WTC11 (cell line): ENCODE data around the gene RNF17. TPM values are rescaled to one million over a fixed set of nuclear protein-coding genes. Genes with fewer than 3 reads are reported as not detected.

Experiments used
- ATAC-seq: fragments of 200-7000 bp; cut with Tn5 transposase; 2 replicates; pipeline ENCODE4 v1.10.0; 2021; ENCODE audit warnings: mild to moderate bottlenecking, moderate library complexity
- CTCF ChIA-PET: fragments of 300-600 bp; sonication (Branson Sonifier 250); formaldehyde crosslinking; loops from one replicate; lab custom pipeline; 2021; ENCODE audit warnings: antibody characterized with exemption; lab: Charles Lee
- POLR2A ChIA-PET: fragments of 350-600 bp; sonication (Branson Sonifier 250); formaldehyde crosslinking; loops from one replicate; lab custom pipeline; 2021; ENCODE audit warnings: antibody characterized with exemption; lab: Charles Lee
- DNase-seq: peaks from one replicate; pipeline ENCODE4 v3.0.0; 2021; ENCODE audit warnings: low spot score
- H3K27ac Mint-ChIP-seq: 2 replicates; pipeline ENCODE4 v1.8.0; 2021; ENCODE audit warnings: mixed read lengths
- H3K27me3 Mint-ChIP-seq: 2 replicates; pipeline ENCODE4 v1.8.0; 2021; ENCODE audit warnings: low read depth, mild to moderate bottlenecking, moderate library complexity, mixed read lengths
- H3K36me3 Mint-ChIP-seq: 2 replicates; pipeline ENCODE4 v1.8.0; 2021; ENCODE audit warnings: mixed read lengths
- H3K4me1 Mint-ChIP-seq: 2 replicates; pipeline ENCODE4 v1.8.0; 2022; ENCODE audit warnings: mixed read lengths
- H3K4me3 Mint-ChIP-seq: 2 replicates; pipeline ENCODE4 v1.8.0; 2021; ENCODE audit warnings: mild to moderate bottlenecking, moderate library complexity, mixed read lengths
- H3K9me3 Mint-ChIP-seq: 2 replicates; pipeline ENCODE4 v1.8.0; 2021; ENCODE audit warnings: mixed read lengths
- ATF1 ChIP-seq: sonication (generic); formaldehyde crosslinking; IDR thresholded peaks from 2 replicates; pipeline ENCODE4 v1.8.1; 2023; ENCODE audit warnings: mild to moderate bottlenecking, moderate library complexity, missing genetic modification reagents
- CREB1 ChIP-seq: sonication (generic); formaldehyde crosslinking; IDR thresholded peaks from 2 replicates; pipeline ENCODE4 v1.8.0; 2023; ENCODE audit warnings: mild to moderate bottlenecking, missing genetic modification reagents
- EMX1 ChIP-seq: fragments of 250-450 bp; sonication (Bioruptor Pico); IDR thresholded peaks from 2 replicates; pipeline ENCODE4 v1.8.0; 2021; ENCODE audit warnings: mild to moderate bottlenecking
- FOXP1 ChIP-seq: sonication (generic); formaldehyde crosslinking; IDR thresholded peaks from 2 replicates; pipeline ENCODE4 v1.8.0; 2022; ENCODE audit warnings: missing genetic modification reagents, mild to moderate bottlenecking, moderate library complexity, borderline replicate concordance
- MXD4 ChIP-seq: fragments of 250-450 bp; sonication (Bioruptor Pico); IDR thresholded peaks from 2 replicates; pipeline ENCODE4 v1.8.0; 2021; ENCODE audit warnings: mild to moderate bottlenecking, moderate library complexity, borderline replicate concordance
- NFYB ChIP-seq: sonication (generic); formaldehyde crosslinking; conservative IDR thresholded peaks from 2 replicates; pipeline ENCODE4 v1.8.0; 2022; ENCODE audit warnings: low read depth, missing genetic modification reagents
- TCF7 ChIP-seq: sonication (generic); formaldehyde crosslinking; IDR thresholded peaks from 2 replicates; pipeline ENCODE4 v1.8.0; 2022; ENCODE audit warnings: mild to moderate bottlenecking, low read depth, missing genetic modification reagents, moderate library complexity
- ZNF219 ChIP-seq: sonication (generic); formaldehyde crosslinking; IDR thresholded peaks from 2 replicates; pipeline ENCODE4 v1.8.0; 2023; ENCODE audit warnings: missing genetic modification reagents, mild to moderate bottlenecking, borderline replicate concordance
- ZNF232 ChIP-seq: sonication (generic); formaldehyde crosslinking; IDR thresholded peaks from 2 replicates; pipeline ENCODE4 v1.8.0; 2022; ENCODE audit warnings: mild to moderate bottlenecking, missing genetic modification reagents
- ZNF263 ChIP-seq: sonication (generic); formaldehyde crosslinking; IDR thresholded peaks from 2 replicates; pipeline ENCODE4 v1.8.1; 2022; ENCODE audit warnings: low read depth, mild to moderate bottlenecking, moderate library complexity, missing genetic modification reagents
- ZNF317 ChIP-seq: sonication (generic); formaldehyde crosslinking; IDR thresholded peaks from 2 replicates; pipeline ENCODE4 v1.8.1; 2023; ENCODE audit warnings: low read depth, mild to moderate bottlenecking, moderate library complexity, missing genetic modification reagents, borderline replicate concordance
- total RNA-seq: library from RNA; stranded (reverse); gene quantifications from 3 replicates; pipeline ENCODE4 v1.2.3, GENCODE V29; 2021
- TF ChIP-seq, protein P1 (sequence below): sonication (generic); formaldehyde crosslinking; IDR thresholded peaks from 2 replicates; pipeline ENCODE4 v1.8.0; 2022; ENCODE audit warnings: mild to moderate bottlenecking, missing genetic modification reagents
- TF ChIP-seq, protein P2 (sequence below): sonication (generic); formaldehyde crosslinking; IDR thresholded peaks from 2 replicates; pipeline ENCODE4 v1.8.0; 2023; ENCODE audit warnings: missing genetic modification reagents
- TF ChIP-seq, protein P3 (sequence below): sonication (generic); formaldehyde crosslinking; IDR thresholded peaks from 2 replicates; pipeline ENCODE4 v1.8.1; 2023; ENCODE audit warnings: mild to moderate bottlenecking, missing genetic modification reagents, moderate library complexity
- TF ChIP-seq, protein P4 (sequence below): sonication (generic); formaldehyde crosslinking; IDR thresholded peaks from 2 replicates; pipeline ENCODE4 v1.8.0; 2022; ENCODE audit warnings: missing genetic modification reagents
- TF ChIP-seq, protein P5 (sequence below): sonication (generic); formaldehyde crosslinking; IDR thresholded peaks from 2 replicates; pipeline ENCODE4 v1.8.1; 2023; ENCODE audit warnings: mild to moderate bottlenecking, missing genetic modification reagents
- TF ChIP-seq, protein P6 (sequence below): fragments of 250-450 bp; sonication (Bioruptor Pico); IDR thresholded peaks from 2 replicates; pipeline ENCODE4 v1.9.0; 2021; ENCODE audit warnings: mild to moderate bottlenecking
- TF ChIP-seq, protein P7 (sequence below): sonication (generic); formaldehyde crosslinking; IDR thresholded peaks from 2 replicates; pipeline ENCODE4 v1.8.0; 2022; ENCODE audit warnings: mild to moderate bottlenecking, missing genetic modification reagents
- TF ChIP-seq, protein P8 (sequence below): sonication (generic); formaldehyde crosslinking; IDR thresholded peaks from 2 replicates; pipeline ENCODE4 v1.8.1; 2022; ENCODE audit warnings: low read depth, mild to moderate bottlenecking, moderate library complexity, missing genetic modification reagents, borderline replicate concordance

Gene RNF17
- total RNA-seq, 1 experiment from 2014 or later: not detected

DNA sequence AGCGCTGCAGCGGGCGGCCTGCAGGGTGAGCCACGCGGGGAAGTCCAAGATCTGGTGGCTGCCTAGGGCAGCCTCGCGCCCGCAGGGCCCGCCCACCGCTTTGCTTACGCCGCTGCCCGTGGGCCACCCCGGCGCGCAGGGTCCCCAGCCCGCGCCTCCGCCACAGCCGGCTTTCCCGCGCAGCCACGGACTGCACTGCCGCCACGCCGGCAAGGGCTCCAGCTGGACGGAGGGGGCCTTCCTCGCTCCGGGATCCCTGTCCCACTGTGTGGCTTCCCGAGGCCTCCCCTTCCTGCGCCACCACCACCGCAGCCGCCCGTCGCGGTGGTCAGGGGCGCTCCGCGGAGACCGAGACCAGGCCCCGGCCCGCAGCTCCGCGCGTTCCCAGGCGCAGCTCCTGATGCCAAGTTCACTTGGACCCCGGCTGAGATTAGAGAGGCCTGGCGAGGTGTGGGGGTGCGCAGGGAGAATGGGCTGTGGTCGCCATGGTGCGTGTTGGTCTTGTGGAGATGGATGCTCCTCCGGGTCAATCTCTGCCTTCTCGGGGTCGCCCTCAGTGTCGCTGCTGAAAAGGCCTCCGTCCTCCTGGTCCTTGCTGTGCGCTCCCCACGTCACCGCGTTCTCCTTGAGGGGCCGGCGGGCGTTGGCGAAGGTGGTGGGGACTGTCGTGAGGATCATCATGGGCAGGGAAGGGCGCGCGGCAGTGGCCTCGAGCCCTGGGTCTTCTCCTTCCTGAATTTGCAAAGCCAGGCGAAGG is 17.9 kb upstream of the RNF17 start:
- Mint-ChIP-seq H3K27ac (no peak overlapping the region), H3K27me3 (peaks cover 85% of the 10 kb centered on the region), H3K9me3 (no peaks in the 10 kb centered on the region), H3K4me1 (peaks cover 20% of the 10 kb centered on the region), H3K36me3 (no peaks in the 10 kb centered on the region), H3K4me3 (peak overlapping the region; percentile 74)
- ATAC-seq: peak; percentile 16
- TF ChIP-seq FOXP1 (CRISPR knock-in tag): 0 out of 2 replicates have a peak, but pooled peaks have one; percentile 30
- 0 out of 2 replicates have a peak, but pooled peaks have one; percentile 49 for TF ChIP-seq TCF7 (CRISPR knock-in tag)
- 0 out of 2 replicates have a peak, but pooled peaks have one; percentile 20 for TF ChIP-seq NFYB (CRISPR knock-in tag)
- 0 out of 2 replicates have a peak, but pooled peaks have one; percentile 70 for TF ChIP-seq ZNF232 (CRISPR knock-in tag)
- 0 out of 2 replicates have a peak, but pooled peaks have one; percentile 34 for TF ChIP-seq ZNF317 (CRISPR knock-in tag)
- TF ChIP-seq CREB1 (CRISPR knock-in tag): no peak
- TF ChIP-seq, protein P1, sequence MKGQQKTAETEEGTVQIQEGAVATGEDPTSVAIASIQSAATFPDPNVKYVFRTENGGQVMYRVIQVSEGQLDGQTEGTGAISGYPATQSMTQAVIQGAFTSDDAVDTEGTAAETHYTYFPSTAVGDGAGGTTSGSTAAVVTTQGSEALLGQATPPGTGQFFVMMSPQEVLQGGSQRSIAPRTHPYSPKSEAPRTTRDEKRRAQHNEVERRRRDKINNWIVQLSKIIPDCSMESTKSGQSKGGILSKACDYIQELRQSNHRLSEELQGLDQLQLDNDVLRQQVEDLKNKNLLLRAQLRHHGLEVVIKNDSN (CRISPR knock-in tag): no peak
- peak; percentile 32 for DNase-seq
- ChIA-PET POLR2A (no interaction called here), CTCF (interaction anchor here (0.7 to 1.0 kb wide), 3 partner anchors 16 to 239 kb away, joined by 3 to 7 read pairs (median 3); no protein-coding TSS in a partner anchor)

DNA sequence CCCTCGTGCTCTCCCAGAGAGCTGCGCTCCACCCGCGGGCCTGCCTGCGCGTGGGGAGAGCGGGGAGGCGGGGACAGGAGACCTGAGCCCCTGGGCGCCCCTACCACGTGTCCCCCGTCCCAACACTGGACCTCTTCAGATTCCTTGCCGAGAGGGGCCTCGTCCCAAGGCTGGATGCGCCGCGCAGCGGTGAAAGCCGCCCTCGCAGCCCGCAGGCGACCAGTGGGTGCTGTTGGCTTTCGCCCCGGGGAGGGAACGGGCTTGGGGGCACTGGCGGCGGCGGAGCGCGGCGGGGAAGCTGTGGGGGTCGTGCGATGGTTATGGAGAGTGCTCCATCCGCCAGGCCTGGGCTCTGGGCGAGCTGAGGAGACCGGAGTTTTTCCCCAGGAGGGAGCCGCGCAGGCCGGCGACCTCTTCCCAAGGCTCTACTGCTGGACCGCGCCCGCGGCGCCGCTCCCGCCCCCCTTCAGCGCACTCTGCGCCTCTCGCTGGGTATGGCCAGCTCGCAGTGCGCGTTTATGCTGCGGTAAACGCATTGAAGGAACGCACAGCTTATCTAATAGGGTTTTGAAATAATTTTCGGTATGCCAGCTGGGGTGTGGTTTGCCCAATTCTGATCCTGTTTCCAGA is 17.2 kb upstream of the RNF17 start:
- no peaks in the 10 kb centered on the region for H3K36me3 Mint-ChIP-seq
- POLR2A ChIA-PET: no interaction called here
- TF ChIP-seq NFYB (CRISPR knock-in tag) (no peak), ATF1 (CRISPR knock-in tag) (no peak), ZNF263 (CRISPR knock-in tag) (0 out of 2 replicates have a peak, but pooled peaks have one; percentile 52), ZNF317 (CRISPR knock-in tag) (no peak), ZNF219 (CRISPR knock-in tag) (no peak), FOXP1 (CRISPR knock-in tag) (0 out of 2 replicates have a peak, but pooled peaks have one; percentile 5), EMX1 (CRISPR knock-in tag) (no peak), MXD4 (CRISPR knock-in tag) (no peak)
- TF ChIP-seq, protein P2, sequence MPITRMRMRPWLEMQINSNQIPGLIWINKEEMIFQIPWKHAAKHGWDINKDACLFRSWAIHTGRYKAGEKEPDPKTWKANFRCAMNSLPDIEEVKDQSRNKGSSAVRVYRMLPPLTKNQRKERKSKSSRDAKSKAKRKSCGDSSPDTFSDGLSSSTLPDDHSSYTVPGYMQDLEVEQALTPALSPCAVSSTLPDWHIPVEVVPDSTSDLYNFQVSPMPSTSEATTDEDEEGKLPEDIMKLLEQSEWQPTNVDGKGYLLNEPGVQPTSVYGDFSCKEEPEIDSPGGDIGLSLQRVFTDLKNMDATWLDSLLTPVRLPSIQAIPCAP: no peak
- TF ChIP-seq, protein P3, sequence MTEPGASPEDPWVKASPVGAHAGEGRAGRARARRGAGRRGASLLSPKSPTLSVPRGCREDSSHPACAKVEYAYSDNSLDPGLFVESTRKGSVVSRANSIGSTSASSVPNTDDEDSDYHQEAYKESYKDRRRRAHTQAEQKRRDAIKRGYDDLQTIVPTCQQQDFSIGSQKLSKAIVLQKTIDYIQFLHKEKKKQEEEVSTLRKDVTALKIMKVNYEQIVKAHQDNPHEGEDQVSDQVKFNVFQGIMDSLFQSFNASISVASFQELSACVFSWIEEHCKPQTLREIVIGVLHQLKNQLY (CRISPR knock-in tag): no peak
- TF ChIP-seq, protein P4, sequence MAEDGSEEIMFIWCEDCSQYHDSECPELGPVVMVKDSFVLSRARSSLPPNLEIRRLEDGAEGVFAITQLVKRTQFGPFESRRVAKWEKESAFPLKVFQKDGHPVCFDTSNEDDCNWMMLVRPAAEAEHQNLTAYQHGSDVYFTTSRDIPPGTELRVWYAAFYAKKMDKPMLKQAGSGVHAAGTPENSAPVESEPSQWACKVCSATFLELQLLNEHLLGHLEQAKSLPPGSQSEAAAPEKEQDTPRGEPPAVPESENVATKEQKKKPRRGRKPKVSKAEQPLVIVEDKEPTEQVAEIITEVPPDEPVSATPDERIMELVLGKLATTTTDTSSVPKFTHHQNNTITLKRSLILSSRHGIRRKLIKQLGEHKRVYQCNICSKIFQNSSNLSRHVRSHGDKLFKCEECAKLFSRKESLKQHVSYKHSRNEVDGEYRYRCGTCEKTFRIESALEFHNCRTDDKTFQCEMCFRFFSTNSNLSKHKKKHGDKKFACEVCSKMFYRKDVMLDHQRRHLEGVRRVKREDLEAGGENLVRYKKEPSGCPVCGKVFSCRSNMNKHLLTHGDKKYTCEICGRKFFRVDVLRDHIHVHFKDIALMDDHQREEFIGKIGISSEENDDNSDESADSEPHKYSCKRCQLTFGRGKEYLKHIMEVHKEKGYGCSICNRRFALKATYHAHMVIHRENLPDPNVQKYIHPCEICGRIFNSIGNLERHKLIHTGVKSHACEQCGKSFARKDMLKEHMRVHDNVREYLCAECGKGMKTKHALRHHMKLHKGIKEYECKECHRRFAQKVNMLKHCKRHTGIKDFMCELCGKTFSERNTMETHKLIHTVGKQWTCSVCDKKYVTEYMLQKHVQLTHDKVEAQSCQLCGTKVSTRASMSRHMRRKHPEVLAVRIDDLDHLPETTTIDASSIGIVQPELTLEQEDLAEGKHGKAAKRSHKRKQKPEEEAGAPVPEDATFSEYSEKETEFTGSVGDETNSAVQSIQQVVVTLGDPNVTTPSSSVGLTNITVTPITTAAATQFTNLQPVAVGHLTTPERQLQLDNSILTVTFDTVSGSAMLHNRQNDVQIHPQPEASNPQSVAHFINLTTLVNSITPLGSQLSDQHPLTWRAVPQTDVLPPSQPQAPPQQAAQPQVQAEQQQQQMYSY: no peak
- TF ChIP-seq, protein P5, sequence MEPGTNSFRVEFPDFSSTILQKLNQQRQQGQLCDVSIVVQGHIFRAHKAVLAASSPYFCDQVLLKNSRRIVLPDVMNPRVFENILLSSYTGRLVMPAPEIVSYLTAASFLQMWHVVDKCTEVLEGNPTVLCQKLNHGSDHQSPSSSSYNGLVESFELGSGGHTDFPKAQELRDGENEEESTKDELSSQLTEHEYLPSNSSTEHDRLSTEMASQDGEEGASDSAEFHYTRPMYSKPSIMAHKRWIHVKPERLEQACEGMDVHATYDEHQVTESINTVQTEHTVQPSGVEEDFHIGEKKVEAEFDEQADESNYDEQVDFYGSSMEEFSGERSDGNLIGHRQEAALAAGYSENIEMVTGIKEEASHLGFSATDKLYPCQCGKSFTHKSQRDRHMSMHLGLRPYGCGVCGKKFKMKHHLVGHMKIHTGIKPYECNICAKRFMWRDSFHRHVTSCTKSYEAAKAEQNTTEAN (CRISPR knock-in tag): 0 out of 2 replicates have a peak, but pooled peaks have one; percentile 5
- TF ChIP-seq, protein P6, sequence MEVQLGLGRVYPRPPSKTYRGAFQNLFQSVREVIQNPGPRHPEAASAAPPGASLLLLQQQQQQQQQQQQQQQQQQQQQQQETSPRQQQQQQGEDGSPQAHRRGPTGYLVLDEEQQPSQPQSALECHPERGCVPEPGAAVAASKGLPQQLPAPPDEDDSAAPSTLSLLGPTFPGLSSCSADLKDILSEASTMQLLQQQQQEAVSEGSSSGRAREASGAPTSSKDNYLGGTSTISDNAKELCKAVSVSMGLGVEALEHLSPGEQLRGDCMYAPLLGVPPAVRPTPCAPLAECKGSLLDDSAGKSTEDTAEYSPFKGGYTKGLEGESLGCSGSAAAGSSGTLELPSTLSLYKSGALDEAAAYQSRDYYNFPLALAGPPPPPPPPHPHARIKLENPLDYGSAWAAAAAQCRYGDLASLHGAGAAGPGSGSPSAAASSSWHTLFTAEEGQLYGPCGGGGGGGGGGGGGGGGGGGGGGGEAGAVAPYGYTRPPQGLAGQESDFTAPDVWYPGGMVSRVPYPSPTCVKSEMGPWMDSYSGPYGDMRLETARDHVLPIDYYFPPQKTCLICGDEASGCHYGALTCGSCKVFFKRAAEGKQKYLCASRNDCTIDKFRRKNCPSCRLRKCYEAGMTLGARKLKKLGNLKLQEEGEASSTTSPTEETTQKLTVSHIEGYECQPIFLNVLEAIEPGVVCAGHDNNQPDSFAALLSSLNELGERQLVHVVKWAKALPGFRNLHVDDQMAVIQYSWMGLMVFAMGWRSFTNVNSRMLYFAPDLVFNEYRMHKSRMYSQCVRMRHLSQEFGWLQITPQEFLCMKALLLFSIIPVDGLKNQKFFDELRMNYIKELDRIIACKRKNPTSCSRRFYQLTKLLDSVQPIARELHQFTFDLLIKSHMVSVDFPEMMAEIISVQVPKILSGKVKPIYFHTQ (CRISPR knock-in tag): no peak
- TF ChIP-seq, protein P7, sequence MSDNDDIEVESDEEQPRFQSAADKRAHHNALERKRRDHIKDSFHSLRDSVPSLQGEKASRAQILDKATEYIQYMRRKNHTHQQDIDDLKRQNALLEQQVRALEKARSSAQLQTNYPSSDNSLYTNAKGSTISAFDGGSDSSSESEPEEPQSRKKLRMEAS (CRISPR knock-in tag): peak; percentile 81; the same call in 1 of the 2 replicates
- TF ChIP-seq, protein P8, sequence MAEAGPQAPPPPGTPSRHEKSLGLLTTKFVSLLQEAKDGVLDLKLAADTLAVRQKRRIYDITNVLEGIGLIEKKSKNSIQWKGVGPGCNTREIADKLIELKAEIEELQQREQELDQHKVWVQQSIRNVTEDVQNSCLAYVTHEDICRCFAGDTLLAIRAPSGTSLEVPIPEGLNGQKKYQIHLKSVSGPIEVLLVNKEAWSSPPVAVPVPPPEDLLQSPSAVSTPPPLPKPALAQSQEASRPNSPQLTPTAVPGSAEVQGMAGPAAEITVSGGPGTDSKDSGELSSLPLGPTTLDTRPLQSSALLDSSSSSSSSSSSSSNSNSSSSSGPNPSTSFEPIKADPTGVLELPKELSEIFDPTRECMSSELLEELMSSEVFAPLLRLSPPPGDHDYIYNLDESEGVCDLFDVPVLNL (CRISPR knock-in tag): no peak

More for the DNA sequence above, 17.2 kb upstream of the RNF17 start:
- CTCF ChIA-PET: interaction anchor here (0.7 to 2.3 kb wide), 8 partner anchors 15 to 249 kb away, joined by 3 to 8 read pairs (median 4); no protein-coding TSS in a partner anchor
- ATAC-seq (peak; percentile 55), DNase-seq (peak; percentile 63)
- peak overlapping the region; percentile 74 for H3K4me3 Mint-ChIP-seq
- peaks cover 89% of the 10 kb centered on the region for H3K27me3 Mint-ChIP-seq
- no peaks in the 10 kb centered on the region for H3K9me3 Mint-ChIP-seq
- no peak overlapping the region for H3K27ac Mint-ChIP-seq
- H3K4me1 Mint-ChIP-seq: peaks cover 20% of the 10 kb centered on the region
